ENCODE measurements around the gene MAP3K10.

GRCh38 chr19:40157059-40157458, 34.2 kb upstream of the MAP3K10 start:
- TF ChIP-seq POLR2AphosphoS5 (IDR thresholded peaks at IDR 0.05) (no peak), CTCF (IDR thresholded peaks at IDR 0.05) (no peak), EP300 (IDR thresholded peaks at IDR 0.05; ENCODE audit: low read depth) (no peak)
